M059J (cell line): ENCODE measurements around the gene SUSD1. TPM values are rescaled to one million over a fixed set of nuclear protein-coding genes. Genes with fewer than 3 reads are reported as not detected.
A peak's percentile ranks its signal among the peaks of the same experiment; 100 is the strongest.
"Not testable (repeated sequence)": the region's sequence is repeated elsewhere in the genome, so short reads cannot be mapped to it uniquely, and the experiment has no call there.

Source experiments
- DNase-seq: peaks from one replicate; pipeline ENCODE4 v3.0.0-alpha.2; 2012; ENCODE audit warnings: low read depth
- total RNA-seq: library from RNA; depleted of rRNA; stranded (reverse); fragments of >200 nt; shearing (Covaris generic); gene quantifications from 2 replicates; pipeline ENCODE4 v1.2.3, GENCODE V29; 2014

The SUSD1 gene
- total RNA-seq, 1 experiment from 2014 or later = 16.4 TPM

DNA sequence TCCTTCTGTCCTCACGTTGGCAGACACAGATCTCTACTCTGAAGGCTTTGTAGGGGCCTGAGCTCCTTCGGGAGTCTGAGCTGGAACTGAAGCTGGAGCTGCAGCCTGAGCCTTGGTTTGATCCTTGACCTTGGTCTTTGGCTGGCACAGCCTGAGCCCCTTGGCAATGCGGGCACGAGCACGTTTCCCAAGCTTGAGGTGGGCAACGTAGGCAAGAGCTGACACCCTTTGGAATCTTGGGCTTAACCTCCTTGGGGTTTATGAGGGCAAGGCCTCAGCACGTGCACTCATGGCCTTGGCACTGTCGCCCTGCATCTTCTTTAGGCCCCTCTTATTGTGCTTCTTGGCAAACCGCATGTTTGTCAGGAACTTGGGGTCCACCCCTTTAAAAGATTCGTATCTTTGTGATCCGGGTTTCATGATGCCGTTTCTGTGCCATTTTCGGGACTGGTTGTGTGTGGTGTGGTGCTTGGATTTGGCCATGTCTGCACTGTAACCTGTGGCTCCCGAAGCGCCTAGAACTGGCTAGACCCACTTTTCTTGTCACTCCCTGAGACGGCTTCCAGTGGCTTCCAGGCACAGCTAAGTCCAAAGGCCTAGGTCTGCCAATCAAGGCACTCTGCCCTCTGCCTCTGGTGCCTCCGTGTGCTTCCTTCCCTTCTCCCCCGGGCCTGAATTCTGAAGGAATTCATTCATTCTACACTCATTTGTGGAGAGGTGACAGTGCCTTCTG is 1.4 kb downstream of the SUSD1 start:
- no peak for DNase-seq

- DNase-seq = no peak
Observed at GRCh38 chr9:112170968-112171367, 4.1 kb downstream of the SUSD1 start.

DNA sequence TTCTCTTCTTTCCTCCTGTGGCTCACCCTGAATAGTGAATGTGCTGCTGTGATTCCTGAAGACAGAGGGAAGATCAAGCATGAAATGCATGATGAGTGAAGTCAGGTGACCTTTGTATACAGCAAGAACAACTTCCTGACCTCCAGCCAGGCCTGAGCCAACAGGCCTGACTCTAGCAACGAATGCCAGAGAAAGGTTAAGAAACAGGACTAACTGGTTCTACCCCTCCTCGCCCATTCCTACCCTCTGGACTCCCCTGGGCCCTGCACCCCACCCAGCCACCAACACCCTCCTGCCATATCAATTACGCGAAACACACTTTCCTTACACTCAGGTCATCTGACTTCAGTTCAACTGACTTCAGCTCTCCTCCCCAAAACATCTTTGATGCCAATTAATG is 4.9 kb downstream of the SUSD1 start:
- no peak for DNase-seq

DNA sequence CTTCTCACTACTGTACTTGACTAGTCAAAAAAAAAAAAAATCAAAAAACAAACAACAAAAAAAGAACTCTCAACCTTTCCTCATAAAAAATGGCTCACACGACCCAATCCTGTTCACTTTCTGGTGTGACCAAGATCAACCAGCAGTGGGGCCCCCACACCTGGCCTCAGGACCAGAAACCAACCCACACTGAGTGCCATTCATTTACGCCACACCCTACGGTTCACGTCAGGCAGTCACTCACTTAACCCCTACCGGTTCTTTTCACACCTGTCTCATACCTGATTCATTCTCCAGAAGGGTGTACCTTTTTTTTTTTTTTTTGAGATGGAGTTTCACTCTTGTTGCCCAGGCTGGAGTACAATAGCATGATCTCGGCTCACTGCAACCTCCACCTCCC is 5.7 kb downstream of the SUSD1 start:
- DNase-seq = no peak

GRCh38 chr9:112168197-112168596 is 6.9 kb downstream of the SUSD1 start:
- no peak for DNase-seq

- peak; percentile 95 for DNase-seq
Observed at GRCh38 chr9:112166176-112167140, 8.6 kb downstream of the SUSD1 start.

- DNase-seq = no peak
Observed at GRCh38 chr9:112162621-112163413, 12.3 kb downstream of the SUSD1 start.

GRCh38 chr9:112159781-112160180 is 15.3 kb downstream of the SUSD1 start:
- DNase-seq = no peak

DNA sequence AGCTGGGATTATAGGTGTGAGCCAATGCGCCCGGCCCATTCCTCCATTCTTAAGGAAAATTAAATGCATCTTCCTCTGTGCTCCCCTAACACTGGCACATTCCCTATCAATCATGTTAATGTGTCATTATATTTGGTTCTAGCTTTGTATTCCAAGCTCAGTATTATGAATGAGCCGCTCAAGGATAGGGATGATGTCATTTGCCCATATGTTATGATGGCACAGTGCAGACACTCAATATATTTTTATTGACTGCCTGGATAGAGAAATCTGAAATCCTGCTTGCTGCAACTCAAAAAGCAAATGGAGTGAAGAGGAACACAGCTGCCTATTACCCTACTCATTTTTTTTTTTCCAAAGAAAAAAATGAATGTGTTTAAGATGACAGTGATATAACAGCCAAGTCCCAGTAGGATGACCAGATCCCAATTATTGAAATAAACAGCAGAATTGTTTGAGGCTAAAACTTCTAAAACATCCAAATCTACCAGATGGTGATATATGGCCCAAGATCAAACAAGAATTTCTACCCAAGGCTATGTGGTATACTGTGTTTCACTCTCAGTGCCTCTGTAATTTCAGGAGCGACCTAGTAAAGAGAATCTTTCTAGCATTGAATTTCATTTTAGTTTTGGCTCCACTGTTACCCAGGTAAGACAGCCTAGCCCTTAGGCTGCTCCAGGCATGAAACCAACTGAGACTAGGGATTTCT is 16.3 kb downstream of the SUSD1 start:
- DNase-seq = no peak

DNA sequence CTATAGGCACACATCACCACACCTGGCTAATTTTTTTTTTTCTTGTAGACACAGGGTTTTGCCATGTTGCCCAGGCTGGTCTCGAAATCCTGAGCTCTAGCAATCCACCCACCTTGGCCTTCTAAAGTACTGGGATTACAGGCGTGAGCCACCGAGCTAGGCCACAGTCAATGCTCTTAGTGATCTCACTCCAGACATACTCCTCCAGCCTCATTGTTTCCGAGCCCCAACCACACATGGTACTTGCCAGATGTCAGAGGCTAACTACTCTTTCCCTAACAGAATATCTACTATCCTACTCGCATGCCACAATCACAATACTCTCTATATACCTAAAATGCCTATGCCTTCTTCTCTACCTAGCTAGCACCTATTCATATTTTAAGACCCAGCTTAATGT is 17.1 kb downstream of the SUSD1 start:
- DNase-seq = no peak

GRCh38 chr9:112157087-112157486 is 18.0 kb downstream of the SUSD1 start:
- DNase-seq = no peak

DNA sequence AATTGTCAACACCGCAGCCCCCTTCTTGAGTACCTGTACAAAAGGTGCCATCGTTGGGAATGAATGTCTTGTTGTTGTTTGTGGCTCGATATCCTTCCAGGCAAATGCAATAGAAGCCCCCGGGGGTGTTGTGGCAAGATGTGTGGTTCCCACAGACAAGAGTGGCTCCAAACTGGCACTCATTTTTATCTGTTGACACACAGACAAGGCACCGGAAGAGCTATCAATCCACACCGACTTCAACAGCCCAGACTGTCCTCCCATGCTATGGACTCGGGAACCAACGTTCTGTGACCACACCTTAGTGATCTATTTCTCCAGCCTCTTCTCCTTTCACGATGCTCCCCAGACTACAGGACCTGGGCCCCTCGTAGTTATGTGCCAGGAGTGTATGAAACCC is 25.9 kb downstream of the SUSD1 start:
- no peak for DNase-seq

DNA sequence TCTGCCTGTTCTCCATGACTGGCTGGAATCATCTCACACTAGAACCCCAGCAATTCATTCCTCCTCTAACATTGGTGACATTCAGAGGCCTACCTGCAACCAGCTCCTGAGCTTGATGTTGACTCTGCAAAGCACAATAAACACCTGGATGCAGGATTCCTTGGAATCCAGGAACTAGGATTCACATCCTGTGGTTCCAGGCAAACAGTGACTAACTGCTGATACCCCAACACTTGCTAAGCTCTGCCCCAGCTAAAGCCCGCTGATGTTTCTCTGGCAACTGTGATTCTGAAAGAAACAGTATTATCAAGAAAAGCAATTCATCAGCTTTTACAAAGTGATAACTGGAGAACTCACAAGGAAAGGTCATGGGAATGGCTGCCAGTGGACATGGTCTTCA is 29.2 kb downstream of the SUSD1 start:
- DNase-seq = peak; percentile 54

DNA sequence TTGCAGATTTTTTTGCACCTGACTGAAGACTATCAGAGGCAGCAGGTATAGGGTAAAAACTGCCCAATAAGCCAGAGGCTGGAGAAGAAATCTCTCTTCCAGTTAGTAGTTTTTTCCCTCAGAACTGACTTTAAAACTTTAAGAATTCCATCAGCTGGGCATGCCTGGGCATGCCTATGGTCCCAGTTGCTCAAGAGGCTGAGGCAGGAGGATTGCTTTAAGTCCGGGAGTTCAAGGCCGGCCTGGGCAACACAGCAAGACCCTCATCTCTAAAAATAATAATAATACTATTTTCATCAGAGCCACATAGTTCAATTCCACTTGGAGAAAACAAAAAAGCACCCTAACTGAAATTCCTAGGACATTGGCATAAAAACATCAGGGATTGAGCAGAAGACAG is 30.3 kb downstream of the SUSD1 start:
- DNase-seq = no peak

DNA sequence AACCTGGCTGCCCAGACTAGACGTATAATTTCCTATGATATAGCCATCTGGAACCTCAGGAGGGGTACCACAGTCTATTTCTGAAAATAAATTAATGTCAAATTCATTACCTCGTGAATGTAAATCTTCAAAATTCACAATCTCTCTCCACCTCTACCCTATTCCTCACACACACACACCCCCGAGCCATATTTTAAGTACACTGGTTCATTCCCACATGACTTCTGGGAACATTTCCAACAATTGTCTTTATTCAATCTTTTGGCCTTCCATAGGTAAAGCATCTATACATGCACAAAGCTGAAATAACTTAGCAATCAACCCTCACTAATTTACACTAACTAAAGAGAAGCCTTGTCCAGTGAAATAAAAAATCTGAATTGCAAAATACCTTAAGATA is 32.7 kb downstream of the SUSD1 start:
- no peak for DNase-seq

DNA sequence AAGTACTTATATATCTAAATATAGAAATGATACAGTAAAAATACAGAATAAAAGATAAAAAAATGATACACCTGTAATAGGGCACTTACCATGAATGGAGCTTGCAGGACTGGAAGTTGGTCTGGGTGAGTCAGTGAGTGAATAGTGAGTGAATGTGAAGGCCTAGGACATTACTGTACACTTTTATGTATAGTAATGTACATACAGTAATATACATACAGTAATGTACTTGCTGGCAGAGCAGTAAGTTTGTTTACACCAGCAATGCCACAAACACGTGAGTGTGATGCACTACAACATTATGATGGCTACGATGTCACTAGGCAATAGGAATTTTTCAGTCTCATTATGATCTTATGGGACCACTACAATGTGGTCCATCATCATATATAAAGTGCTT is 34.2 kb downstream of the SUSD1 start:
- DNase-seq = no peak

- no peak for DNase-seq
Observed at GRCh38 chr9:112137066-112137465, 38.0 kb downstream of the SUSD1 start.

GRCh38 chr9:112135706-112136105 is 39.4 kb downstream of the SUSD1 start:
- DNase-seq = no peak

GRCh38 chr9:112133806-112134205 is 41.3 kb downstream of the SUSD1 start:
- DNase-seq = not testable (repeated sequence)

DNA sequence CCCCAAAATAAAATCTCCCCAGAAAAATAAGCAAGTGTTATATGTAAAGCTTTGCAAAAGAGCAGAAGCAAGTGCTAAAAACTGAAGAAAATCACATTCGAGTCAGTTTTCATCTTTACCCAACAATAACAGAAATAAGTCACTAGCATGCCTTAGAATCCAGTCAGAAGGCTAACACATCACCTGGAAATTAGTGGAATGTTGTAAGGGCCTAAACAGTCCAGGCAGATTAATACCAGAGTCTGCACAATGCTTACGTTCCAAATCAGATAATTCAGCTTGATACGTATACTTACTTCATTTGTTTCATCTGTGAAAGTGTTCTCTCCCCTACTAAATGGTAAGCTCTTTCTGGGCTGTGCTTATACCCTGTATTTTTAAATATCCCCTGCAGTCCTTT is 42.7 kb downstream of the SUSD1 start:
- no peak for DNase-seq

DNA sequence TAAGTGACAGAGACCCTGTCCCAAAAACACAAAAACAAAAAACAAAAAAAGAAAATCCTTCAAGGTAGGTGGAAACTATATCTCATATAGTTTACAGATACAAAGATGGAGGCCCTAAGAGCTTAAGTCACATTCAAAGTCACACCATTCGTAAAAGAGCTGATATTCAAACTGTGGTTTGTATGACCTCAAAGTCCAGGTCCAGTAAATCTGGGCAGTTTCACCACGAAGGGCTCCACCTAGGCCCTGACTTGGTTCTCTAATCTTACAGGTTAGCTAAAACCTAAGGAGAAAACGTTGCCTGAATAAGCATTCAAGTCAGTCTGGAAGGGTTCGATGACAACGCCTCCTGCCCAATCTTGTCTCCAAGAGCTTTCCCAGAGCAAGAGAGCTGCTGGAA is 44.1 kb downstream of the SUSD1 start:
- no peak for DNase-seq

DNA sequence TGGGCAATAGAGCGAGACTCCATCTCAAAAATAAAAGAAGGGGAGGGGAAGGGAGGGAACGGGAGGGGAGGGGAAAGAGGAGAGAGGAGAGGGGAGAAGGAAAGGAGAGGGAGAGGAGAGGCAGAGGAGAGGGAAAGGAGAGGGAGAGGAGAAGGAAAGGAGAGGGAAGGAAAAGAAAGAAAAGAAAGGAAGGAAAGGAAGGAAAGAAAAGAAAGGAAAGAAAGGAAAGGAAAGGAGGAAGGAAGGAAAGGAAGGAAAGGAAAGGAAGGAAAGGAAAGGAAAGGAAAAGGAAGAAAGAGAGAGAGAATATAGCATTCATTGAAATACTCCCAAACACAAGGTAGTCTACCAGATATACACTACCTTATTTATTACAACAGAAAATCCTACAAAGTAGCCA is 44.8 kb downstream of the SUSD1 start:
- no peak for DNase-seq
